ENCODE measurements around the gene SAPCD2. TPM values are rescaled to one million over a fixed set of nuclear protein-coding genes. Genes with fewer than 3 reads are reported as not detected.

Gene SAPCD2
- total RNA-seq, 1 experiment from 2014 or later, result 15.7 TPM

- no peaks in the 10 kb centered on the region for H3K27me3 Mint-ChIP-seq (ENCODE audit: insufficient read depth, unreplicated experiment)
- DNase-seq (ENCODE audit: unreplicated experiment), result no peak
- H3K9me3 Mint-ChIP-seq (ENCODE audit: unreplicated experiment), result no peaks in the 10 kb centered on the region
- intact Hi-C loops (cut with micrococcal nuclease), result no loop called here
- ChIA-PET POLR2A (interaction anchor here (0.6 to 1.3 kb wide), 2 partner anchors 136 to 680 kb away, joined by 3 to 6 read pairs; partner anchors contain the start of gene CYSRT1), CTCF (interaction anchor here (1.3 to 3.3 kb wide), 3 partner anchors 17 to 298 kb away, joined by 5 to 13 read pairs (median 6); partner anchors contain the start of gene TMEM141)
- H3K36me3 Mint-ChIP-seq (ENCODE audit: insufficient read depth, unreplicated experiment), result peaks cover 53% of the 10 kb centered on the region
- H3K4me3 Mint-ChIP-seq (ENCODE audit: unreplicated experiment), result no peak overlapping the region
- TF ChIP-seq CTCF (IDR thresholded peaks at IDR 0.05; ENCODE audit: unreplicated experiment), result no peak
- no TSS peak for BruUV-seq (replicated peaks)
- H3K27ac Mint-ChIP-seq (ENCODE audit: low read depth, unreplicated experiment), result peak overlapping the region; percentile 88
- peaks cover 25% of the 10 kb centered on the region for H3K4me1 Mint-ChIP-seq (ENCODE audit: insufficient read depth, unreplicated experiment)
Measured at GRCh38 chr9:137089232-137089947, 19.0 kb upstream of the SAPCD2 start.

- no peaks in the 10 kb centered on the region for H3K27me3 Mint-ChIP-seq (ENCODE audit: insufficient read depth, unreplicated experiment)
- CTCF ChIA-PET, result interaction anchor here (1.0 to 3.3 kb wide), 4 partner anchors 25 to 297 kb away, joined by 3 to 13 read pairs (median 9); partner anchors contain the start of gene TMEM141
- no peak for TF ChIP-seq CTCF (IDR thresholded peaks at IDR 0.05; ENCODE audit: unreplicated experiment)
- intact Hi-C loops (cut with micrococcal nuclease), result no loop called here
- H3K36me3 Mint-ChIP-seq (ENCODE audit: insufficient read depth, unreplicated experiment), result peaks cover 40% of the 10 kb centered on the region
- peak overlapping the region; percentile 90 for H3K4me3 Mint-ChIP-seq (ENCODE audit: unreplicated experiment)
- POLR2A ChIA-PET, result interaction anchor here (0.9 to 2.6 kb wide), 5 partner anchors 26 to 138 kb away, joined by 3 to 18 read pairs (median 6); partner anchors contain the start of genes CYSRT1 and DPP7
- H3K9me3 Mint-ChIP-seq (ENCODE audit: unreplicated experiment), result no peaks in the 10 kb centered on the region
- no peak for DNase-seq (ENCODE audit: unreplicated experiment)
- TSS peak; percentile 23 for BruUV-seq (replicated peaks)
- no peak overlapping the region for H3K27ac Mint-ChIP-seq (ENCODE audit: low read depth, unreplicated experiment)
- H3K4me1 Mint-ChIP-seq (ENCODE audit: insufficient read depth, unreplicated experiment), result peaks cover 35% of the 10 kb centered on the region
Measured at GRCh38 chr9:137088121-137088520, 17.8 kb upstream of the SAPCD2 start.

- Mint-ChIP-seq H3K4me3 (ENCODE audit: unreplicated experiment) (peak overlapping the region; percentile 90), H3K4me1 (ENCODE audit: insufficient read depth, unreplicated experiment) (peaks cover 40% of the 10 kb centered on the region), H3K9me3 (ENCODE audit: unreplicated experiment) (no peaks in the 10 kb centered on the region), H3K27me3 (ENCODE audit: insufficient read depth, unreplicated experiment) (no peaks in the 10 kb centered on the region), H3K36me3 (ENCODE audit: insufficient read depth, unreplicated experiment) (peaks cover 34% of the 10 kb centered on the region), H3K27ac (ENCODE audit: low read depth, unreplicated experiment) (peak overlapping the region; percentile 42)
- POLR2A ChIA-PET, result interaction anchor here (0.7 to 2.9 kb wide), 20 partner anchors 10 to 979 kb away, joined by 3 to 22 read pairs (median 8); partner anchors contain the start of genes CYSRT1, DPP7, MRPL41 and NDOR1
- TF ChIP-seq CTCF (IDR thresholded peaks at IDR 0.05; ENCODE audit: unreplicated experiment), result no peak
- CTCF ChIA-PET, result interaction anchor here (0.9 to 3.3 kb wide), 7 partner anchors 22 to 296 kb away, joined by 3 to 13 read pairs (median 5); partner anchors contain the start of gene TMEM141
- DNase-seq (ENCODE audit: unreplicated experiment), result no peak
- no TSS peak for BruUV-seq (replicated peaks)
- intact Hi-C loops (cut with micrococcal nuclease), result no loop called here
Measured at GRCh38 chr9:137087409-137087925, 17.1 kb upstream of the SAPCD2 start.

All from MCF 10A (cell line).